Panc1 (cell line): Measurements from ENCODE around the gene BRICD5. TPM values are rescaled to one million over a fixed set of nuclear protein-coding genes. Genes with fewer than 3 reads are reported as not detected.

Experiments
- ATAC-seq: fragments of 200-7000 bp; cut with Tn5 transposase; 2 replicates; pipeline ENCODE4 v1.9.1; 2020; ENCODE audit warnings: mild to moderate bottlenecking, moderate library complexity
- BruUV-seq: library from RNA; stranded (reverse); fragments of 400-500 nt; replicated peaks from 2 replicates; lab custom pipeline; 2021; lab: Mats Ljungman, UMichigan
- CTCF ChIA-PET: fragments of 300-600 bp; sonication (Branson Sonifier 250); formaldehyde crosslinking; loops from one replicate; lab custom pipeline; 2022; ENCODE audit warnings: antibody characterized with exemption; lab: Charles Lee
- POLR2A ChIA-PET: fragments of 300-600 bp; sonication (Branson Sonifier 250); formaldehyde crosslinking; loops from one replicate; lab custom pipeline; 2022; ENCODE audit warnings: antibody characterized with exemption; lab: Charles Lee
- DNase-seq: peaks from one replicate; pipeline ENCODE4 v3.0.0-alpha.2; 2010; ENCODE audit warnings: low read depth, low spot score
- H3K27ac ChIP-seq: 2 replicates; pipeline ENCODE4 v1.5.1; 2011; ENCODE audit warnings: mild to moderate bottlenecking, low read length, inconsistent platforms
- H3K27me3 ChIP-seq: fragments of 200-500 bp; sonication (Bioruptor generic); 2 replicates; pipeline ENCODE4 v1.6.0; 2014; ENCODE audit warnings: low read length, inconsistent platforms; ENCODE audit not compliant: control insufficient read depth, insufficient read depth
- H3K36me3 ChIP-seq: fragments of 200-500 bp; sonication (Bioruptor generic); 2 replicates; pipeline ENCODE4 v1.5.1; 2014; ENCODE audit warnings: inconsistent platforms, mild to moderate bottlenecking, low read length, moderate library complexity; ENCODE audit not compliant: control insufficient read depth, insufficient read depth
- H3K4me1 ChIP-seq: 2 replicates; pipeline ENCODE4 v1.5.1; 2011; ENCODE audit warnings: inconsistent platforms, mild to moderate bottlenecking, low read length, moderate library complexity; ENCODE audit not compliant: control insufficient read depth, insufficient read depth
- H3K4me3 ChIP-seq, 2 experiments: 2 replicates each; pipeline ENCODE4 v1.5.1; 2011 to 2012; ENCODE audit warnings: low read depth in 2 of 2, low read length in 2 of 2, mild to moderate bottlenecking in 2 of 2, inconsistent platforms in 1 of 2, moderate library complexity in 1 of 2
- H3K9me3 ChIP-seq: fragments of 200-500 bp; sonication (Bioruptor generic); 2 replicates; pipeline ENCODE4 v1.5.1; 2014; ENCODE audit warnings: low read depth, mild to moderate bottlenecking, inconsistent platforms, low read length, moderate library complexity; ENCODE audit not compliant: control insufficient read depth, insufficient read depth
- CTCF ChIP-seq: fragments of 450-650 bp; IDR thresholded peaks from 2 replicates; pipeline ENCODE4 v1.5.1; 2017; ENCODE audit warnings: mild to moderate bottlenecking
- POLR2AphosphoS5 ChIP-seq: IDR thresholded peaks from 2 replicates; pipeline ENCODE4 v1.6.1; 2012; ENCODE audit warnings: mild to moderate bottlenecking, low read depth, low read length, moderate library complexity
- REST ChIP-seq, 2 experiments: IDR thresholded peaks; 2 replicates each; pipeline ENCODE4 v1.6.1; 2011 to 2012; ENCODE audit warnings: low read depth in 2 of 2, control low read depth in 1 of 2, low read length in 1 of 2, mild to moderate bottlenecking in 1 of 2, moderate library complexity in 1 of 2; ENCODE audit not compliant: insufficient read depth in 1 of 2
- SIN3A ChIP-seq: IDR thresholded peaks from 2 replicates; pipeline ENCODE4 v1.6.1; 2012; ENCODE audit warnings: low read depth, mild to moderate bottlenecking, low read length, moderate library complexity, borderline replicate concordance; ENCODE audit not compliant: insufficient read depth
- TCF7L2 ChIP-seq: IDR thresholded peaks from 2 replicates; pipeline ENCODE4 v1.6.1; 2011; ENCODE audit warnings: mild to moderate bottlenecking, low read depth, low read length, inconsistent platforms
- in situ Hi-C: cut with HindIII; loops from 2 replicates; pipeline ENCODE4 v1.10.0; 2016; ENCODE audit warnings: low sequenced_read_pairs, low pct_unique_long_range_greater_than_20kb
- intact Hi-C: fragments of 100-400 bp; cut with micrococcal nuclease; formaldehyde crosslinking; loops from one replicate; pipeline ENCODE4 v1.10.0; 2022; ENCODE audit not compliant: unreplicated experiment
- total RNA-seq: library from RNA; stranded (reverse); gene quantifications from one replicate; pipeline ENCODE4 v1.2.1, GENCODE V29; 2021; ENCODE audit not compliant: unreplicated experiment

BRICD5 gene
- total RNA-seq, 1 experiment from 2014 or later, result 8.7 TPM

DNA sequence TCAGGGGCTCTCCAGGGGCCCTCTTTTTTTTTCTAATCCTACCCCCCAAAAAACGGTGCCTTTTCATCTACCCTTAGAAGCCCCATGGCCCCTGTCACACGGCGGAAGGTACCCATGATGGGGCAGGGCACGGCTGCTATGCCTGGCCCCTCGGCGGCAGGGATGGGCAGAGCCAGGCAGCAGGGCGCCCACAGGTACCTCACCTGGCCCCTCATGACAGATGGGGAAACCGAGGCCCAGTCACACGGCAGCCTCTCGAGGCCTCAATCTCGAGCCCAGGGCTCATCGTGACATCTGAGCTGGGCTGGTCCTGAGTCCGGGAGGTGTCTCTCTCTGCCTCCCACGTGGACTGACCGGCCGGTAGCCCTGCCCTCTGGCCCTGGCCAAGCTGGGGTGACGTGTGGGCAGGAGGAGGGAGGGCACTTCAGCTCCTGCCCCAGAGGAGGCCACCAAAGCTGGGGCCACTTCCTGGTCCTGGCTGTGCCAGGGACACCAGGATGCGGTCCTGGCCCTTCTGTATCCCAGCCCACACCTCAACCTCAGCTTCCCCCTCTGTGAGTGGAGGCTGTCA, 43.5 kb downstream of the BRICD5 start:
- ATAC-seq (no peak), DNase-seq (no peak)
- Histone ChIP-seq H3K36me3 (peaks cover 4% of the 10 kb centered on the region; the same call in 1 of the 2 replicates), H3K4me3 (no peak overlapping the region), H3K9me3 (no peaks in the 10 kb centered on the region), H3K4me1 (no peaks in the 10 kb centered on the region), H3K27ac (no peak overlapping the region), H3K27me3 (no peaks in the 10 kb centered on the region)
- in situ Hi-C loops (no loop called here), intact Hi-C loops (no loop called here)
- ChIA-PET POLR2A (no interaction called here), CTCF (no interaction called here)
- TF ChIP-seq SIN3A (no peak), REST (IDR thresholded peaks at IDR 0.05; ENCODE audit: insufficient read depth in 1 of 2, low read depth in 2 of 2, low read length in 1 of 2) (no peak), POLR2AphosphoS5 (no peak), TCF7L2 (no peak)
- BruUV-seq, result no TSS peak

GRCh38 chr16:2166263-2167067, 44.2 kb downstream of the BRICD5 start:
- no peak for TF ChIP-seq CTCF
- TF ChIP-seq SIN3A, result no peak
- no peak for TF ChIP-seq TCF7L2
- no peak for TF ChIP-seq REST (IDR thresholded peaks at IDR 0.05; ENCODE audit: insufficient read depth in 1 of 2, low read depth in 2 of 2, low read length in 1 of 2)
- TF ChIP-seq POLR2AphosphoS5, result no peak
- Histone ChIP-seq H3K36me3 (peaks cover 4% of the 10 kb centered on the region; the same call in 1 of the 2 replicates), H3K4me3 (no peak overlapping the region), H3K27me3 (no peaks in the 10 kb centered on the region), H3K27ac (no peak overlapping the region), H3K4me1 (no peaks in the 10 kb centered on the region), H3K9me3 (no peaks in the 10 kb centered on the region)
- CTCF ChIA-PET, result no interaction called here
- in situ Hi-C loops, result no loop called here
- intact Hi-C loops, result no loop called here
- DNase-seq, result no peak
- ATAC-seq, result no peak
- POLR2A ChIA-PET, result interaction anchor here (0.9 kb wide), 1 partner anchor 11 kb away, joined by 3 read pairs; the partner anchor contains the start of gene TRAF7
- BruUV-seq, result TSS peak; percentile 32
